ENCODE results near the gene CDH4. TPM values are rescaled to one million over a fixed set of nuclear protein-coding genes. Genes with fewer than 3 reads are reported as not detected.
A peak's percentile ranks its signal among the peaks of the same experiment; 100 is the strongest.

The CDH4 gene
- total RNA-seq, 1 experiment from 2014 or later, result not detected

DNA sequence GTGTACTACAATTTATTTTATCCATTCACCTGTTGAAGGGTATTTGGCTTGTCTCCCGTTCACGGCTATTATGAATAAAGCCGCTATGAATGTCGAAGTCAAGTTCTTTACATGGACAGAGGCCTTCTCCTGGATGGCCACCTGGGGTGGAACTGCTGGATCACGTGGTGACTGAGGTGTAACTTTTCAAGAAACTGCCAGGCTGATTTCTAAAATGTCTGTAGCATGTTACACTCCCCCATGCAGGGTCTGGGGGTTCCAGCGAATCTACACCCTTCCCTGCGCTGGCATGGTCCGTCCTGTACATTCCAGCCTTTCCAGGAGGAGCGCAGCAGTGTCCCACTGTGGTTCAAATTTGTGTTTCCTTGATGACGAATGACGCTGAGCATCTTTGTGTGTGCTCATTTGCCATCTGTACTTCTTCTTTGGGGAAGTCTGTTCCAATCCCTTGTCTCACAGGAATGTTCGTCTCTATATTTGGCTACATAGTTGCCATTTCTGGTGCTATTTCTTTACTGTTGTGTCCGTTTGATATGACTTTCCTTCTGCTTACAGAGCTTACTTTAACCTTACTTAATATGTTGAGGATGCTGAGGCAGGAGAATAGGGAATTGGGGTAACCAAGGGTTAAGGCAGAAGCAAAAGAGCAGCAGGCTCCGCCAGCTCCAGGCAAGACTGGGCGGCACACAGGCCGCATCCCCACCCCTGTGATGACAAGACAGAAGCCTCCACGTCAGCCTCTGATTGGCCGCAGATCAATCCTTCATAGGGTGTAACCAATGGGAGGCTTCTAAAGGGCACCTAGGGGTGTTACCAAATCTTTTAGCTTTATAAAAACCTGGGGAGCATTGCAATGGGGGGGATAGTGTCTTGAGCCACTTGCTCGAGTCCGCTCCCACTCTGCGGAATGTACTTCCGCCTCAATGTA, 707.0 kb downstream of the CDH4 start:
- H3K27me3 ChIP-seq (ENCODE audit: control insufficient read depth, insufficient read depth, low read length), result no peaks in the 10 kb centered on the region; the same call in 1 of the 2 replicates
- ChIA-PET POLR2A (no interaction called here), CTCF (no interaction called here)
- no peak overlapping the region for H3K27ac ChIP-seq (ENCODE audit: low read length)
- no peaks in the 10 kb centered on the region for H3K4me1 ChIP-seq (ENCODE audit: control insufficient read depth, insufficient read depth, low read length)
- BruUV-seq (replicated peaks), result no TSS peak
- ATAC-seq, result peak; percentile 67
- in situ Hi-C loops (cut with HindIII; ENCODE audit: low pct_unique_long_range_greater_than_20kb, low sequenced_read_pairs) (no loop called here), intact Hi-C loops (cut with micrococcal nuclease; ENCODE audit: unreplicated experiment) (no loop called here)
- H3K9me3 ChIP-seq (ENCODE audit: control insufficient read depth, insufficient read depth, low read depth, low read length), result no peaks in the 10 kb centered on the region
- no peak for DNase-seq (ENCODE audit: low read depth, low spot score)
- H3K4me3 ChIP-seq (ENCODE audit: low read depth in 2 of 2, low read length in 2 of 2), result no peak overlapping the region
- TF ChIP-seq TCF7L2 (IDR thresholded peaks at IDR 0.05; ENCODE audit: low read depth, low read length), result no peak
- TF ChIP-seq, protein P1, sequence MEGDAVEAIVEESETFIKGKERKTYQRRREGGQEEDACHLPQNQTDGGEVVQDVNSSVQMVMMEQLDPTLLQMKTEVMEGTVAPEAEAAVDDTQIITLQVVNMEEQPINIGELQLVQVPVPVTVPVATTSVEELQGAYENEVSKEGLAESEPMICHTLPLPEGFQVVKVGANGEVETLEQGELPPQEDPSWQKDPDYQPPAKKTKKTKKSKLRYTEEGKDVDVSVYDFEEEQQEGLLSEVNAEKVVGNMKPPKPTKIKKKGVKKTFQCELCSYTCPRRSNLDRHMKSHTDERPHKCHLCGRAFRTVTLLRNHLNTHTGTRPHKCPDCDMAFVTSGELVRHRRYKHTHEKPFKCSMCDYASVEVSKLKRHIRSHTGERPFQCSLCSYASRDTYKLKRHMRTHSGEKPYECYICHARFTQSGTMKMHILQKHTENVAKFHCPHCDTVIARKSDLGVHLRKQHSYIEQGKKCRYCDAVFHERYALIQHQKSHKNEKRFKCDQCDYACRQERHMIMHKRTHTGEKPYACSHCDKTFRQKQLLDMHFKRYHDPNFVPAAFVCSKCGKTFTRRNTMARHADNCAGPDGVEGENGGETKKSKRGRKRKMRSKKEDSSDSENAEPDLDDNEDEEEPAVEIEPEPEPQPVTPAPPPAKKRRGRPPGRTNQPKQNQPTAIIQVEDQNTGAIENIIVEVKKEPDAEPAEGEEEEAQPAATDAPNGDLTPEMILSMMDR (IDR thresholded peaks at IDR 0.05), result no peak
- H3K36me3 ChIP-seq (ENCODE audit: control insufficient read depth, insufficient read depth, low read length), result no peaks in the 10 kb centered on the region

GRCh38 chr20:61960836-61961235, 708.8 kb downstream of the CDH4 start:
- ChIA-PET CTCF (no interaction called here), POLR2A (no interaction called here)
- Histone ChIP-seq H3K9me3 (ENCODE audit: control insufficient read depth, insufficient read depth, low read depth, low read length) (no peaks in the 10 kb centered on the region), H3K4me3 (ENCODE audit: low read depth in 2 of 2, low read length in 2 of 2) (no peak overlapping the region), H3K4me1 (ENCODE audit: control insufficient read depth, insufficient read depth, low read length) (no peaks in the 10 kb centered on the region), H3K27me3 (ENCODE audit: control insufficient read depth, insufficient read depth, low read length) (no peaks in the 10 kb centered on the region; the same call in 1 of the 2 replicates), H3K36me3 (ENCODE audit: control insufficient read depth, insufficient read depth, low read length) (no peaks in the 10 kb centered on the region), H3K27ac (ENCODE audit: low read length) (no peak overlapping the region)
- in situ Hi-C loops (cut with HindIII; ENCODE audit: low pct_unique_long_range_greater_than_20kb, low sequenced_read_pairs) (no loop called here), intact Hi-C loops (cut with micrococcal nuclease; ENCODE audit: unreplicated experiment) (no loop called here)
- ATAC-seq (no peak), DNase-seq (ENCODE audit: low read depth, low spot score) (no peak)
- BruUV-seq (replicated peaks), result no TSS peak
- TF ChIP-seq REST (IDR thresholded peaks at IDR 0.05; ENCODE audit: insufficient read depth in 1 of 2, low read depth in 2 of 2, low read length in 1 of 2), result no peak

- in situ Hi-C loops (cut with HindIII; ENCODE audit: low pct_unique_long_range_greater_than_20kb, low sequenced_read_pairs) (no loop called here), intact Hi-C loops (cut with micrococcal nuclease; ENCODE audit: unreplicated experiment) (no loop called here)
- no peaks in the 10 kb centered on the region for H3K27me3 ChIP-seq (ENCODE audit: control insufficient read depth, insufficient read depth, low read length)
- BruUV-seq (replicated peaks), result no TSS peak
- H3K4me1 ChIP-seq (ENCODE audit: control insufficient read depth, insufficient read depth, low read length), result no peaks in the 10 kb centered on the region
- ATAC-seq (no peak), DNase-seq (ENCODE audit: low read depth, low spot score) (no peak)
- TF ChIP-seq, protein P1 (IDR thresholded peaks at IDR 0.05), result no peak
- TF ChIP-seq REST (IDR thresholded peaks at IDR 0.05; ENCODE audit: insufficient read depth in 1 of 2, low read depth in 2 of 2, low read length in 1 of 2) (no peak), TCF7L2 (IDR thresholded peaks at IDR 0.05; ENCODE audit: low read depth, low read length) (no peak), POLR2AphosphoS5 (IDR thresholded peaks at IDR 0.05; ENCODE audit: low read depth, low read length) (no peak), SIN3A (IDR thresholded peaks at IDR 0.05; ENCODE audit: borderline replicate concordance, insufficient read depth, low read depth, low read length) (no peak)
- no peaks in the 10 kb centered on the region for H3K9me3 ChIP-seq (ENCODE audit: control insufficient read depth, insufficient read depth, low read depth, low read length)
- CTCF ChIA-PET, result no interaction called here
- H3K27ac ChIP-seq (ENCODE audit: low read length), result no peak overlapping the region
- H3K4me3 ChIP-seq (ENCODE audit: low read depth in 2 of 2, low read length in 2 of 2), result no peak overlapping the region
- H3K36me3 ChIP-seq (ENCODE audit: control insufficient read depth, insufficient read depth, low read length), result no peaks in the 10 kb centered on the region
- POLR2A ChIA-PET, result no interaction called here
These were observed 711.1 kb downstream of the CDH4 start for GRCh38 chr20:61963149-61963548.
